ENCODE data around the gene PLD6. TPM values are rescaled to one million over a fixed set of nuclear protein-coding genes. Genes with fewer than 3 reads are reported as not detected.

The PLD6 gene
- total RNA-seq, 1 experiment from 2014 or later = 26.0 TPM

- peaks cover 86% of the 10 kb centered on the region for H3K36me3 ChIP-seq
- H3K4me3 ChIP-seq = no peak overlapping the region
- no peaks in the 10 kb centered on the region for H3K4me1 ChIP-seq
- no peak overlapping the region for H3K27ac ChIP-seq
- H3K9me3 ChIP-seq (replicated peaks) = no peaks in the 10 kb centered on the region
- no peaks in the 10 kb centered on the region for H3K27me3 ChIP-seq
- no peak for DNase-seq
Measured at GRCh38 chr17:17153071-17153470, 53.1 kb downstream of the PLD6 start.

DNA sequence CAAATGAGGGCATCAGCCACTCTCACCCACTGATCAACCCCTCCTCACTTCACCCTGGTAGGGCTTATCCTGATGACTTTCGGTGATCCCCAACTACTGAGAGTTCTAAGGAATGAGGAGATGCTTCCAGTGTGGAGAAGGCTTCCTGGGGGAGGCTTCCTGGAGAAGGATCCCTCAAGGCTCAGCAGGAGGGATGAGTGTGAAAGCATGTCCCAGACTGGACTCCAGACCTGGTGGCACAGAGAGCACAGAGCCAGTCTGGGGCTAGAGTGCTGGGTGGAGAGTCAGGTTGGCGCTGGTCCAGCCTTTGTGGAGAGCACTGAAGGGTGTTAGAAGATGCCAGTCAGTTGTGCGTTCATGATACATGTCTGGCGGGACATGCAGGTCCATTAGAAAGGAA, 53.7 kb downstream of the PLD6 start:
- Histone ChIP-seq H3K4me1 (no peaks in the 10 kb centered on the region), H3K9me3 (replicated peaks) (no peaks in the 10 kb centered on the region), H3K36me3 (peaks cover 91% of the 10 kb centered on the region), H3K27me3 (no peaks in the 10 kb centered on the region), H3K4me3 (no peak overlapping the region), H3K27ac (no peak overlapping the region)
- DNase-seq = no peak

DNA sequence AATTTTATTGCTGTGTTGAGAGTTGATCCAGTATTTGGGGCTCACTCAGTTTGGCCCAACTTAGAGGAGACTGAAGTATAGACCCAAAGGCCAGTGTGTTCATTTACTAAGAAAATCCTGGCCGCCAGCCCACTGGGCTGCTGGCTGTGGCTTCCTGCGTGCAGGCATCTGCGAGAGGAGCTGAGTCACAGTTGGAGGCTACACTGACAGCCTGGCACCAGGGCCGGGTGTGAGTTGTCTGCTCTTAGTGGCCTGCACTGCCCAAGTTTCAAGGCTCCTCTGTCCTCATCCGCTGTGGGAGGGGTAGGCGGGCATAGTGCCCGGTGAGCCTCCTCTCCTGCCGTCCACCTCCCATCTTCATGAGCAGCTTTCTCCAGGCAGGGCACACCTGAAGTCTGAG, 54.2 kb downstream of the PLD6 start:
- H3K27ac ChIP-seq = no peak overlapping the region
- no peaks in the 10 kb centered on the region for H3K4me1 ChIP-seq
- no peak for DNase-seq
- H3K27me3 ChIP-seq = no peaks in the 10 kb centered on the region
- H3K4me3 ChIP-seq = no peak overlapping the region
- peaks cover 91% of the 10 kb centered on the region for H3K36me3 ChIP-seq
- H3K9me3 ChIP-seq (replicated peaks) = no peaks in the 10 kb centered on the region

DNA sequence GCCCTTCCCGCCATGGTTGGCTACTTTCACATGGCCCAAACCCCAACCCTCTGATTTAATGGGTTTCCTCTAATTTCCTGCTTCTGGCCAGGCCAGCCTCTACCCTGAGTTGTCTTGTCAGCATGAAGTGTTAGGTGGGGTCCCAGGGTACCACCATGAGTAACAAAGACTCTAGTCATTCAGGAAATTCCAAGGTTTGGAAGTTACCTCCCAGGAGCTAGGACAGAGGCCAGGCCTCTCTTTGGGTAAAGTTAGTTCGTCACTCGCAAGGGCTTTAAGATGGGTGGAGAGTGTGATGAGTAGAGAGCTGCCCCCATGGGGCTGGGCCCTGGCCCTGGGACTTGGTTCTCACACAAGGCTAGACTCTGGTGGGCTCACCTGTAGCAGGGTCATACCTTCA, 54.6 kb downstream of the PLD6 start:
- H3K4me1 ChIP-seq = no peaks in the 10 kb centered on the region
- no peak for DNase-seq
- no peak overlapping the region for H3K27ac ChIP-seq
- peaks cover 91% of the 10 kb centered on the region for H3K36me3 ChIP-seq
- no peaks in the 10 kb centered on the region for H3K9me3 ChIP-seq (replicated peaks)
- no peak overlapping the region for H3K4me3 ChIP-seq
- H3K27me3 ChIP-seq = no peaks in the 10 kb centered on the region

GRCh38 chr17:17151055-17151454, 55.1 kb downstream of the PLD6 start:
- H3K9me3 ChIP-seq (replicated peaks) = no peaks in the 10 kb centered on the region
- H3K36me3 ChIP-seq = peaks cover 91% of the 10 kb centered on the region
- no peaks in the 10 kb centered on the region for H3K27me3 ChIP-seq
- no peaks in the 10 kb centered on the region for H3K4me1 ChIP-seq
- no peak overlapping the region for H3K4me3 ChIP-seq
- H3K27ac ChIP-seq = no peak overlapping the region
- no peak for DNase-seq

Other genes starting within 250 kb of the PLD6 start
- not detected in 2 replicates for gene TNFRSF13B, start 234.2 kb downstream of the PLD6 start, total RNA-seq (2014; rRNA removed; shearing (Covaris generic))
- 312 and 334 TPM in 2 replicates for gene MPRIP, start 163.9 kb downstream of the PLD6 start, total RNA-seq (2014; rRNA removed; shearing (Covaris generic))
- 110 and 121 TPM in 2 replicates for gene FLCN, start 30.8 kb upstream of the PLD6 start, total RNA-seq (2014; rRNA removed; shearing (Covaris generic))
- gene COPS3, start 74.9 kb upstream of the PLD6 start, total RNA-seq (2014; rRNA removed; shearing (Covaris generic)) = 395 TPM in 2 replicates
- 4.2 and 4.4 TPM in 2 replicates for gene NT5M, start 97.0 kb upstream of the PLD6 start, total RNA-seq (2014; rRNA removed; shearing (Covaris generic))